Transverse colon (tissue), 4 donors: ENCODE data around the gene B4GALNT4.

Experiments used
- CTCF ChIP-seq, 5 experiments: fragments of 200-600 bp in 3 of 5; fragments of 450-650 bp in 2 of 5; sonication (generic) in 3 of 5; IDR thresholded peaks; 1 replicate in 2 of 5; 2 replicates in 3 of 5; pipeline ENCODE4 v1.5.1; 2016 to 2017; ENCODE audit warnings: antibody characterized with exemption in 5 of 5, inconsistent platforms in 3 of 5, mild to moderate bottlenecking in 2 of 5, moderate library complexity in 1 of 5
- POLR2A ChIP-seq: fragments of 450-650 bp; IDR thresholded peaks from one replicate; pipeline ENCODE4 v1.6.1; 2016; ENCODE audit warnings: antibody characterized with exemption, mild to moderate bottlenecking, moderate library complexity
- POLR2AphosphoS5 ChIP-seq, 3 donors: sonication (generic); formaldehyde crosslinking; IDR thresholded peaks; one replicate each; pipeline ENCODE4 v1.6.1; 2016; ENCODE audit warnings: antibody characterized with exemption in 3 of 3

GRCh38 chr11:424232-424631, 54.9 kb downstream of the B4GALNT4 start:
- TF ChIP-seq CTCF (IDR thresholded peaks at IDR 0.05), result no peak
- TF ChIP-seq POLR2AphosphoS5 (IDR thresholded peaks at IDR 0.05), result no peak
- no peak for TF ChIP-seq POLR2A
